ENCODE results near the gene ATP6V0A1.
"Not testable (repeated sequence)": the region's sequence is repeated elsewhere in the genome, so short reads cannot be mapped to it uniquely, and the experiment has no call there.

The ATP6V0A1 gene

GRCh38 chr17:42475835-42476234 is 17.2 kb downstream of the ATP6V0A1 start:
- no peak for DNase-seq (ENCODE audit: low spot score)
- TF ChIP-seq, protein P1, sequence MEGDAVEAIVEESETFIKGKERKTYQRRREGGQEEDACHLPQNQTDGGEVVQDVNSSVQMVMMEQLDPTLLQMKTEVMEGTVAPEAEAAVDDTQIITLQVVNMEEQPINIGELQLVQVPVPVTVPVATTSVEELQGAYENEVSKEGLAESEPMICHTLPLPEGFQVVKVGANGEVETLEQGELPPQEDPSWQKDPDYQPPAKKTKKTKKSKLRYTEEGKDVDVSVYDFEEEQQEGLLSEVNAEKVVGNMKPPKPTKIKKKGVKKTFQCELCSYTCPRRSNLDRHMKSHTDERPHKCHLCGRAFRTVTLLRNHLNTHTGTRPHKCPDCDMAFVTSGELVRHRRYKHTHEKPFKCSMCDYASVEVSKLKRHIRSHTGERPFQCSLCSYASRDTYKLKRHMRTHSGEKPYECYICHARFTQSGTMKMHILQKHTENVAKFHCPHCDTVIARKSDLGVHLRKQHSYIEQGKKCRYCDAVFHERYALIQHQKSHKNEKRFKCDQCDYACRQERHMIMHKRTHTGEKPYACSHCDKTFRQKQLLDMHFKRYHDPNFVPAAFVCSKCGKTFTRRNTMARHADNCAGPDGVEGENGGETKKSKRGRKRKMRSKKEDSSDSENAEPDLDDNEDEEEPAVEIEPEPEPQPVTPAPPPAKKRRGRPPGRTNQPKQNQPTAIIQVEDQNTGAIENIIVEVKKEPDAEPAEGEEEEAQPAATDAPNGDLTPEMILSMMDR (conservative IDR thresholded peaks at IDR 0.05; ENCODE audit: low read depth): no peak
- CTCF ChIA-PET: no interaction called here
- POLR2A ChIA-PET (ENCODE audit: low non-redundant PET): no interaction called here
- H3K27ac ChIP-seq: no peak overlapping the region

DNA sequence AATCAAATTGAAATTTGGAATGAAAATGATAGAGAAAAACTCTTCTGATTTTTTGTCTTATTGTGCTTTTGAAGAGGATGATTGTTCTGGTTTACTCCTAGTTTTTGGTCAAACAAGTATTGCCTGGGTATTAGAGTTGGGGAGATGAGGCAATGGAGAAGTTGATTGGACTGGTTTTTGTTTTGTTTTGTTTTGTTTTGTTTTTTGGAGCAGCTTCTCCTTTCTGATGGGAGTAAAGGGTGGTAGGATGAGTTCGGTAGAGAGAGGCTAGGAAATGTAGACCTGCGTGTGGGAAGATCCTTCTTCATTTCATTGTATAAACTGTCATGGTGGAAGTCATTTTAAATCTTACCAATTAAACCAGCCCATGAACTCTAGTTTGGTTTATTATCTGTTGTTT is 17.7 kb downstream of the ATP6V0A1 start:
- CTCF ChIA-PET: interaction anchor here (0.7 kb wide), 1 partner anchor 38 kb away, joined by 3 read pairs; no protein-coding TSS in a partner anchor
- TF ChIP-seq, protein P1 (conservative IDR thresholded peaks at IDR 0.05; ENCODE audit: low read depth): no peak
- DNase-seq (ENCODE audit: low spot score): no peak
- POLR2A ChIA-PET (ENCODE audit: low non-redundant PET): no interaction called here
- H3K27ac ChIP-seq: no peak overlapping the region

- no peak overlapping the region for H3K27ac ChIP-seq
- POLR2A ChIA-PET (ENCODE audit: low non-redundant PET): no interaction called here
- CTCF ChIA-PET: interaction anchor here (0.7 kb wide), 1 partner anchor 38 kb away, joined by 3 read pairs; no protein-coding TSS in a partner anchor
- TF ChIP-seq, protein P1 (conservative IDR thresholded peaks at IDR 0.05; ENCODE audit: low read depth): no peak
- no peak for DNase-seq (ENCODE audit: low spot score)
Observed at GRCh38 chr17:42477173-42477572, 18.5 kb downstream of the ATP6V0A1 start.

DNA sequence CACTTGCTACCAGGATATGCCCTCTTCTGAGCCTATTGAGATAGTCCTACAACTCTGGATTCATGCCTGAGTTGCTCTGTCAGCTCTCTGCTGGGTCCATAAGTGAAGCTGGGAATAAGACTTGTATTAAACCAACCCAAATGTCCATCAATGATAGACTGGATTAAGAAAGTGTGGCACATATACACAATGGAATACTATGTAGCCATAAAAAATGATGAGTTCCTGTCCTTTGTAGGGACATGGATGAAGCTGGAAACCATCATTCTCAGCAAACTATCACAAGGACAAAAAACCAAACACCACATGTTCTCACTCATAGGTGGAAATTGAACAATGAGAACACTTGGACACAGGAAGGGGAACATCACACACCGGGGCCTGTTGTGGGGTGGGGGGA is 19.1 kb downstream of the ATP6V0A1 start:
- CTCF ChIA-PET: interaction anchor here (0.7 kb wide), 1 partner anchor 117 kb away, joined by 4 read pairs; no protein-coding TSS in a partner anchor
- POLR2A ChIA-PET (ENCODE audit: low non-redundant PET); H3K27ac ChIP-seq; DNase-seq (ENCODE audit: low spot score): not testable (repeated sequence)

- CTCF ChIA-PET: no interaction called here
- TF ChIP-seq, protein P1 (conservative IDR thresholded peaks at IDR 0.05; ENCODE audit: low read depth): no peak
- no peak for DNase-seq (ENCODE audit: low spot score)
- no peak overlapping the region for H3K27ac ChIP-seq
- POLR2A ChIA-PET (ENCODE audit: low non-redundant PET): no interaction called here
Observed at GRCh38 chr17:42484304-42484703, 25.6 kb downstream of the ATP6V0A1 start.

DNA sequence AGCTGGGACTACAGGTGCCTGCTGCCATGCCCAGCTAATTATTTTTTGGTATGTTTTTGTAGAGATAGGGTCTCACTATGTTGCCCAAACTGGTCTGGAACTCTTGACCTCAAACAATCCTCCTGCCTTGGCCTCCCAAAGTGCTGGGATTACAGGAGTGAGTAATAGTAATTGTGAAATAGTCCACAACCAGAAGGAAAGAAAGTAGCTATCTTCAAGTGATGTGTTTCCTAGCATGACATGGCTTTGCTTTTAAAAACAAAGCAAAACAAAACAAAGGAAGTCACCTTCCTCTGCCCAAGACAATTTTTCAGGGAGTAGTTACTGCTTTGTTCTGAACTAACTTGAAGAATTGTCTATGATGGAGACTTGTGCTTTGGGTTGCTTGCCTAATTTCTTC is 27.0 kb downstream of the ATP6V0A1 start:
- H3K27ac ChIP-seq: no peak overlapping the region; the same call in 1 of the 2 replicates
- CTCF ChIA-PET: interaction anchor here (0.6 kb wide), 1 partner anchor 35 kb away, joined by 3 read pairs; no protein-coding TSS in a partner anchor
- POLR2A ChIA-PET (ENCODE audit: low non-redundant PET): no interaction called here
- no peak for DNase-seq (ENCODE audit: low spot score)
- TF ChIP-seq, protein P1 (conservative IDR thresholded peaks at IDR 0.05; ENCODE audit: low read depth): no peak

DNA sequence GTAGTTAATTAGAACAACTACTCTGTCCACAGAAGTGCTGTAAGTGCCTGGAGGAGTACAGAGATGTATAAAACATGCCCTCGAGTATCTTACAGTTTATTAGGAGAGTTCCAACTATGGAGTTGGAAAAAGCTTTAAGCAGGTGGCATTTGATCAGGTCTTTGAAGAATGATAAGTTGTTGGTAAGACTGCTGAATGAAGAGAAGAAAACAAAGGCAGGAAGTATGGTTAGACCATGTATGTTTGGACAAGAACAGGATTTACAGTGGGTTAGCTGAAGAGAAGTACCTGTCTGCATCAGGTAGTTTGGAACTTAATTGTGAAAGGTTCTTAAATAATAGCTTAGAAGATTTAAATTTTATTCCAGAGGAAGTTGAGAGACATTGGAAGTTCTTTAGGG is 29.4 kb downstream of the ATP6V0A1 start:
- DNase-seq (ENCODE audit: low spot score): no peak
- no peak overlapping the region for H3K27ac ChIP-seq
- ChIA-PET CTCF (interaction anchor here (0.6 kb wide), 1 partner anchor 23 kb away, joined by 4 read pairs; no protein-coding TSS in a partner anchor), POLR2A (ENCODE audit: low non-redundant PET) (no interaction called here)
- TF ChIP-seq, protein P1 (conservative IDR thresholded peaks at IDR 0.05; ENCODE audit: low read depth): no peak
